GM12872 (cell line): ENCODE measurements around the gene CLIC3.

Experiments used
- TF ChIP-seq, protein P1 (sequence below): IDR thresholded peaks from 3 replicates; pipeline ENCODE4 v1.5.1; 2011; ENCODE audit warnings: low read depth, mild to moderate bottlenecking, low read length, moderate library complexity; ENCODE audit not compliant: insufficient read depth

The CLIC3 gene

GRCh38 chr9:136996361-136997292 is at the start of gene CLIC3:
CLIC3 (minus strand) TSS chr9:136996568; CDS start chr9:136996543, 25 bp downstream.
- TF ChIP-seq, protein P1, sequence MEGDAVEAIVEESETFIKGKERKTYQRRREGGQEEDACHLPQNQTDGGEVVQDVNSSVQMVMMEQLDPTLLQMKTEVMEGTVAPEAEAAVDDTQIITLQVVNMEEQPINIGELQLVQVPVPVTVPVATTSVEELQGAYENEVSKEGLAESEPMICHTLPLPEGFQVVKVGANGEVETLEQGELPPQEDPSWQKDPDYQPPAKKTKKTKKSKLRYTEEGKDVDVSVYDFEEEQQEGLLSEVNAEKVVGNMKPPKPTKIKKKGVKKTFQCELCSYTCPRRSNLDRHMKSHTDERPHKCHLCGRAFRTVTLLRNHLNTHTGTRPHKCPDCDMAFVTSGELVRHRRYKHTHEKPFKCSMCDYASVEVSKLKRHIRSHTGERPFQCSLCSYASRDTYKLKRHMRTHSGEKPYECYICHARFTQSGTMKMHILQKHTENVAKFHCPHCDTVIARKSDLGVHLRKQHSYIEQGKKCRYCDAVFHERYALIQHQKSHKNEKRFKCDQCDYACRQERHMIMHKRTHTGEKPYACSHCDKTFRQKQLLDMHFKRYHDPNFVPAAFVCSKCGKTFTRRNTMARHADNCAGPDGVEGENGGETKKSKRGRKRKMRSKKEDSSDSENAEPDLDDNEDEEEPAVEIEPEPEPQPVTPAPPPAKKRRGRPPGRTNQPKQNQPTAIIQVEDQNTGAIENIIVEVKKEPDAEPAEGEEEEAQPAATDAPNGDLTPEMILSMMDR = no peak

DNA sequence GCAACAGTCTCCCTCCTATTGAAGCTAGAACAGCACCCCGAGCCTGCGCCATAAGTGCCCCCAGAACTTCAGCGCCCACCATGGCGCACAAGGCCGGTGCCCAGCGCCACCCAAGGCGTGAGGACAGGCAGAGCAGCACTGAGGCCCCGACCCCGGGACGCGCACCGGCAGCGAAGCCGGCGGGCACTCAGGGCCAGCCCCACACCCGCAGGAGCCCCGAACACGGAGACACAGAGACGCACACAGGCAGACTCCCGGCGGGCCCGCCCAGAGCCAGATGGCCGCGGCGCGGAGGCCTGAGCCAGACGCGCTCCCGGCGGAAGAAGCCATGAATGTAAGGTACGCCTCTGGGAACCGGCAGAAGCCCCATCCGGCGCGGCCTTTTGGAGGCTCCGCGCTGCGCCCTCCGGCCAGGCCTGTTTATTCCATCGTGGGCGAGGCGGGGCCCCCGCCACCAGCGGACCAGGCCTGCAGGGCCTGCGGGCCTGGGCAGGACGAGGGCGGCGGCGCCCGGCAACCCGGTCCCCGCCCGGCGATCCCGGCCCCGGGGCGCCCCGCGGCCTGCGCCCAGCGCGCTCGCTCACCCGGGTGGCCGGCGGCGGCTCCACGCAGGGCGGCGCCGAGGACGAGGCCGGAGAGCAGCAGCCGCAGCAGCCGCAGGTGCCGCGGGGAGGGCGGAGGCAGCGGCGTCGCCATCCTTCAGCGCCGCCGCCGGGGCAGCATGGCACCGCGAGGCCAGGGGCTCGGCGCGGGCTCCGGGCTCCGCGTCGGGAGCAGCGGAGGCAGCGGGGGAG is 49.1 kb upstream of the CLIC3 start:
- TF ChIP-seq, protein P1 = no peak

GRCh38 chr9:137044502-137045177 is 48.3 kb upstream of the CLIC3 start:
- TF ChIP-seq, protein P1 = no peak

DNA sequence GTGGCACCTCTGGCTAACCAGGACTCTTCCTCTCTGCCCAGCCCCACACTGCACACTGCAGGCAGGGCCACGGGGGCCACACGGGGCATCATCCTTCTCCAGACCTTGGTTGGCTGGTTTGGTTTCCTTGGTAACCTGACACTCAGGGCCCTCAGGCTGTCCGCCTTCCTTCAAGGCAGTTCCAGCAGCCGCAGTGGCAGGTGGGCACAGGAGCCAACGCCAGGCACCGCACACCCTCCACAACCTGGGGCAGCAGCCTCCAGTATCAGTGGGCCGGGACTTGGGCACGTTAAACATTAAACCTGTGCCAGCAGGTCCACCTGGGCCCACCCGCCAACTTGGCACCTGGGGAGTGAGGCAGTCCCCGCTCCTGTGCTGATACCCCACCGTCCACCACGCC is 47.7 kb upstream of the CLIC3 start:
- TF ChIP-seq, protein P1 = no peak

- TF ChIP-seq, protein P1 = no peak
These were observed 46.7 kb upstream of the CLIC3 start for GRCh38 chr9:137042751-137043727.

DNA sequence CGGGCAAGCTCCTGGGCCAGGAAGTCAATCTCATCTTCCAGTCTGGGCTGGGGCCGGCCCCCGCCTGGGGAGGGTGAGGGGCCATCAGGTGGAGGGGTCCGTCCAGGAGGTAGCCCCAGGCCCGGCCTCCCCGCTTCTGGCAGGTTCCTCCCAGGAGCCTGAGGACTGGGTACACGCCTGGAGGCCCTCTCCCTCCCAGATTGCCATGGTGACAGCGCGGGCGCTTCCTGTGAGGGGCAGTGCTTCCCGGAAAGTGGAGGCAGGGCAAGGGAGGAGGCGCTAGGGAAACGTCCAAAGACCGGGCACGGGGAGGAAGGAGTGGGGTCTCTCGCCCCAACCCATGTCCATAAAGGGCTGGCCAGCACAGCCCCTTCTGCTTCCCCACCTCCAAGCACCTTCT is 44.8 kb upstream of the CLIC3 start:
- TF ChIP-seq, protein P1 = no peak
